ENCODE data around the gene NDOR1. TPM values are rescaled to one million over a fixed set of nuclear protein-coding genes. Genes with fewer than 3 reads are reported as not detected.
A peak's percentile ranks its signal among the peaks of the same experiment; 100 is the strongest.

Gene NDOR1
- polyA plus RNA-seq (2011; rRNA removed) (4.4 and 7.1 TPM in 2 replicates), polyA minus RNA-seq (2011; rRNA and poly(A)+ RNA removed) (2.6 and 4.1 TPM in 2 replicates)

GRCh38 chr9:137205126-137206069 lies at the start of gene NDOR1, which contains the start of gene TMEM203:
Gene NDOR1 (plus strand): TSS chr9:137205700. CDS start chr9:137205778, 78 bp downstream.
Gene TMEM203 (minus strand): TSS chr9:137205648. CDS start chr9:137205414, 234 bp downstream.
- DNase-seq (ENCODE audit: low read depth) = no peak
- TF ChIP-seq, protein P1, sequence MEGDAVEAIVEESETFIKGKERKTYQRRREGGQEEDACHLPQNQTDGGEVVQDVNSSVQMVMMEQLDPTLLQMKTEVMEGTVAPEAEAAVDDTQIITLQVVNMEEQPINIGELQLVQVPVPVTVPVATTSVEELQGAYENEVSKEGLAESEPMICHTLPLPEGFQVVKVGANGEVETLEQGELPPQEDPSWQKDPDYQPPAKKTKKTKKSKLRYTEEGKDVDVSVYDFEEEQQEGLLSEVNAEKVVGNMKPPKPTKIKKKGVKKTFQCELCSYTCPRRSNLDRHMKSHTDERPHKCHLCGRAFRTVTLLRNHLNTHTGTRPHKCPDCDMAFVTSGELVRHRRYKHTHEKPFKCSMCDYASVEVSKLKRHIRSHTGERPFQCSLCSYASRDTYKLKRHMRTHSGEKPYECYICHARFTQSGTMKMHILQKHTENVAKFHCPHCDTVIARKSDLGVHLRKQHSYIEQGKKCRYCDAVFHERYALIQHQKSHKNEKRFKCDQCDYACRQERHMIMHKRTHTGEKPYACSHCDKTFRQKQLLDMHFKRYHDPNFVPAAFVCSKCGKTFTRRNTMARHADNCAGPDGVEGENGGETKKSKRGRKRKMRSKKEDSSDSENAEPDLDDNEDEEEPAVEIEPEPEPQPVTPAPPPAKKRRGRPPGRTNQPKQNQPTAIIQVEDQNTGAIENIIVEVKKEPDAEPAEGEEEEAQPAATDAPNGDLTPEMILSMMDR (IDR thresholded peaks at IDR 0.05; ENCODE audit: insufficient read depth, low read depth, low read length) = no peak
- Histone ChIP-seq H3K4me3 (ENCODE audit: low read depth, low read length) (peak within 1 kb of the TSS; percentile 79), H3K27me3 (ENCODE audit: control insufficient read depth, insufficient read depth, low read length) (no peaks in the 10 kb centered on the region), H3K36me3 (ENCODE audit: control insufficient read depth, insufficient read depth, low read length) (peaks cover 2% of the 10 kb centered on the region)
- CTCF ChIA-PET = interaction anchor here (1.1 kb wide), 1 partner anchor 11 kb away, joined by 3 read pairs; no protein-coding TSS in a partner anchor
- POLR2A ChIA-PET = interaction anchor here (0.7 kb wide), 1 partner anchor 22 kb away, joined by 6 read pairs; no protein-coding TSS in a partner anchor

GRCh38 chr9:137156567-137157375 lies 48.7 kb upstream of the NDOR1 start:
- Histone ChIP-seq H3K36me3 (ENCODE audit: control insufficient read depth, insufficient read depth, low read length) (no peaks in the 10 kb centered on the region), H3K27me3 (ENCODE audit: control insufficient read depth, insufficient read depth, low read length) (peaks cover 17% of the 10 kb centered on the region), H3K4me3 (ENCODE audit: low read depth, low read length) (peak overlapping the region; percentile 37)
- POLR2A ChIA-PET = no interaction called here
- TF ChIP-seq, protein P1 (IDR thresholded peaks at IDR 0.05; ENCODE audit: insufficient read depth, low read depth, low read length) = no peak
- CTCF ChIA-PET = interaction anchor here (0.9 to 1.2 kb wide), 2 partner anchors 17 to 20 kb away, joined by 3 read pairs; partner anchors contain the start of gene GRIN1
- no peak for DNase-seq (ENCODE audit: low read depth)

DNA sequence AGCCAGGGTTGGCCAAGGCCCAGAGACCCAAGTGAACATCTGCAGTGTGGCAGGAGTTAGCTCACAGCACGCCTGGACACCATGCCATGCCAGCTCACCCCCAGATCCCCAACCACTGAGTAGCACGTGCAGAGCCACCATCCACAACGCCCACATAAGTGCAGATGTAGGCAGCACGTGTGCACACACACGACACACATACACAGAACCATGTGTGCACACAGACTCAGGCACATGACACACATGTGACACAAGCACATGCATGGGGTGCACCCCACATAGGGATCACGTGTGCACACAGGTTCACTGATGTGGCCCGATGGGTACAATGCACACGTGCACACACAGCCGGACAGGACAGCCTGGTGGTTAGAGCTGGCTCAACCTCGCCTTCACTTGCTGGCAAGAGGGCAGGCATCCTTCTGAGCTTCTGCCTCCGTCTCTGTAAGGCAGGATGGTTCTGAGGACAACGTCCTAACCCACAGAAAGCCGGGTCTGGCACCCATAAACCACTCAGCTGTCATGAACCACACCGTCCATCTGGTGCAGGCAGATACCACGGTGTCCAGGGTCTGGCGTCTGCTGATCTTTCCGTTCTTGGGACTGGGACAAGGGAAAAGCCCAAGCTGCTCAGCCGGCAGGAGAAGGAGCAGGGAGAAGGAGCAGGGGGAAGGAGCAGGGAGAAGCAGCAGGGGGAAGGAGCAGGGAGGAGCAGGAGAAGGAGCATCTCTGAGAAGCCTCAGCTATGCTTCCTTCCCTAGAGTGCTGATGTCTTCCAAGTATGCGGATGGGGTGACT lies 47.7 kb upstream of the NDOR1 start:
- Histone ChIP-seq H3K4me3 (ENCODE audit: low read depth, low read length) (no peak overlapping the region), H3K27me3 (ENCODE audit: control insufficient read depth, insufficient read depth, low read length) (peaks cover 21% of the 10 kb centered on the region), H3K36me3 (ENCODE audit: control insufficient read depth, insufficient read depth, low read length) (no peaks in the 10 kb centered on the region)
- TF ChIP-seq, protein P1 (IDR thresholded peaks at IDR 0.05; ENCODE audit: insufficient read depth, low read depth, low read length) = no peak
- no peak for DNase-seq (ENCODE audit: low read depth)
- ChIA-PET CTCF (interaction anchor here (0.9 to 1.2 kb wide), 3 partner anchors 19 to 69 kb away, joined by 3 to 5 read pairs (median 3); partner anchors contain the start of genes GRIN1 and RNF224), POLR2A (no interaction called here)

DNA sequence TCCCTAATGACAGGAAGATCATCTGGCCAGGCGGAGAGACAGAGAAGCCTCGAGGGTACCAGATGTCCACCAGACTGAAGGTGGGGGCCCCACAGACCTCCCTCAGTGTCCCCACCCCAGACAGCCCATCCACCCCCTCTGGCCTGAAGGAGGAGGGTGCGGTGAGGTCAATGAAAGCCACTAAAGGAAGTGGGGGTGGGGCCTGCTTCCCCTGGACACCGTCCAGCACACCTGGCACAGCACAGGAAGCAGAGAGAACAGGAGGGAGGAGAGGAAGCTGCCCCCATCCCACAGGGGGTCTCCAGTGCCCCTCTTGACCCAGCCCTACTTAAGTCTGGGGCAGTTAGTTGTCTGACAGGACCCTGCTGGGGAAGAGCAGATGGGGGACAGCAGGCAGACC lies 46.9 kb upstream of the NDOR1 start:
- no peak overlapping the region for H3K4me3 ChIP-seq (ENCODE audit: low read depth, low read length)
- ChIA-PET POLR2A (no interaction called here), CTCF (interaction anchor here (1.2 kb wide), 1 partner anchor 68 kb away, joined by 5 read pairs; the partner anchor contains the start of gene RNF224)
- no peak for DNase-seq (ENCODE audit: low read depth)
- peaks cover 21% of the 10 kb centered on the region for H3K27me3 ChIP-seq (ENCODE audit: control insufficient read depth, insufficient read depth, low read length)
- TF ChIP-seq, protein P1 (IDR thresholded peaks at IDR 0.05; ENCODE audit: insufficient read depth, low read depth, low read length) = no peak
- H3K36me3 ChIP-seq (ENCODE audit: control insufficient read depth, insufficient read depth, low read length) = no peaks in the 10 kb centered on the region
